Bronchial epithelial cell (primary cell): ENCODE data around the gene DOCK1. TPM values are rescaled to one million over a fixed set of nuclear protein-coding genes. Genes with fewer than 3 reads are reported as not detected.

Source experiments
- DNase-seq: peaks from one replicate; pipeline ENCODE4 v3.0.0-alpha.2; 2010; ENCODE audit warnings: low read depth
- FAIRE-seq: peaks from 2 replicates; lab custom pipeline; 2011; peaks lifted over from hg19 to GRCh38; lab: Jason Lieb, UNC
- H3K27me3 ChIP-seq: 2 replicates; pipeline ENCODE4 v1.5.1; 2011; ENCODE audit warnings: low read length; ENCODE audit not compliant: control insufficient read depth, insufficient read depth
- H3K36me3 ChIP-seq: 2 replicates; pipeline ENCODE4 v1.5.1; 2011; ENCODE audit warnings: low read length; ENCODE audit not compliant: control insufficient read depth, insufficient read depth
- H3K4me3 ChIP-seq: 2 replicates; pipeline ENCODE4 v1.5.1; 2011; ENCODE audit warnings: mild to moderate bottlenecking, low read depth, low read length, control low read depth
- total RNA-seq: library from RNA; depleted of rRNA; stranded (reverse); fragments of >200 nt; gene quantifications from 2 replicates; pipeline ENCODE4 v1.2.1, GENCODE V29; 2014
- TF ChIP-seq, protein P1 (sequence below): IDR thresholded peaks from 2 replicates; pipeline ENCODE4 v1.5.1; 2011; ENCODE audit warnings: mild to moderate bottlenecking, moderate library complexity, low read length, control low read depth, inconsistent platforms; ENCODE audit not compliant: insufficient read depth, severe bottlenecking

The DOCK1 gene
- total RNA-seq, 1 donor from 2014 or later = 173 TPM

DNA sequence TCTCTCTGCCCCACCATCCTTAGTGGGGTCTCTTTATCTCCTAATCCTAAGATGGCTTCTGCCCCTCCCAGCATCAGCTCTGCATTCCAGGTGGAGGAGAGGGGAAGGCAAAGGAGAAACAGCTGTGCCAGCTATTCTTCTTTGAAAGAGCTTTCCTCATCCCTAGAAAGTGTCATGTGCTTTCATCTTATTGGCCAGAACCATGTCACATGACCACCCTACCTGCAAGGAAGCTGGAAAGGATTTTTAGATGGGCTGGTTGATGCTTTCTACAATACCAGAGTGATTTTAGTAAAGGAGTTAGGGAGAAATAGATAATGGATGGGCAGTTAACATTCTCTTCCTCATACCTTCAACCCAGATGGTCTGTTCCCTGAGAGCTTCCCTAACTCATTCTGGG is 150.0 kb downstream of the DOCK1 start:
- no peak for DNase-seq
- Histone ChIP-seq H3K36me3 (peaks cover 4% of the 10 kb centered on the region), H3K4me3 (no peak overlapping the region), H3K27me3 (no peaks in the 10 kb centered on the region)
- TF ChIP-seq, protein P1, sequence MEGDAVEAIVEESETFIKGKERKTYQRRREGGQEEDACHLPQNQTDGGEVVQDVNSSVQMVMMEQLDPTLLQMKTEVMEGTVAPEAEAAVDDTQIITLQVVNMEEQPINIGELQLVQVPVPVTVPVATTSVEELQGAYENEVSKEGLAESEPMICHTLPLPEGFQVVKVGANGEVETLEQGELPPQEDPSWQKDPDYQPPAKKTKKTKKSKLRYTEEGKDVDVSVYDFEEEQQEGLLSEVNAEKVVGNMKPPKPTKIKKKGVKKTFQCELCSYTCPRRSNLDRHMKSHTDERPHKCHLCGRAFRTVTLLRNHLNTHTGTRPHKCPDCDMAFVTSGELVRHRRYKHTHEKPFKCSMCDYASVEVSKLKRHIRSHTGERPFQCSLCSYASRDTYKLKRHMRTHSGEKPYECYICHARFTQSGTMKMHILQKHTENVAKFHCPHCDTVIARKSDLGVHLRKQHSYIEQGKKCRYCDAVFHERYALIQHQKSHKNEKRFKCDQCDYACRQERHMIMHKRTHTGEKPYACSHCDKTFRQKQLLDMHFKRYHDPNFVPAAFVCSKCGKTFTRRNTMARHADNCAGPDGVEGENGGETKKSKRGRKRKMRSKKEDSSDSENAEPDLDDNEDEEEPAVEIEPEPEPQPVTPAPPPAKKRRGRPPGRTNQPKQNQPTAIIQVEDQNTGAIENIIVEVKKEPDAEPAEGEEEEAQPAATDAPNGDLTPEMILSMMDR = no peak
- no peak for FAIRE-seq

DNA sequence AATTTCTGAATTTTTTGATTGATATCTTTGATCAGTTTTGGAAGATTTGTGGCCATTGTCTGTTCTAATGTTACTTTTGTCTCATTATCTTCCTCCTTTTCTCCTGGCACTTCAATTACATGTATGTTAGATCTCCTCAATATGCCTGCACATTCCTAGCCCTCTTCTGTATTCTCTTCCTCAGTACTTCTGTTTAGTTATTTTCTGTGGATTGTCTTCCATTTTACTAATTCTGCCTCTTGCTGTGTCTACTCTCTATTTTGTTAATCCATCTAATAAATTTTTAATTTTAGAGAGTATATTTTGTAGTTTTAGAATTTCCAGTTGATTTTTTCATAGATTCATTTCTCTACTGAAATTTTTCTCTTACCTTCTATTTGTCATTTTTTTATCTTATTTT is 154.1 kb downstream of the DOCK1 start:
- FAIRE-seq (no peak), DNase-seq (no peak)
- TF ChIP-seq, protein P1 = no peak
- H3K4me3 ChIP-seq = no peak overlapping the region
- no peaks in the 10 kb centered on the region for H3K27me3 ChIP-seq
- H3K36me3 ChIP-seq = peaks cover 1% of the 10 kb centered on the region

DNA sequence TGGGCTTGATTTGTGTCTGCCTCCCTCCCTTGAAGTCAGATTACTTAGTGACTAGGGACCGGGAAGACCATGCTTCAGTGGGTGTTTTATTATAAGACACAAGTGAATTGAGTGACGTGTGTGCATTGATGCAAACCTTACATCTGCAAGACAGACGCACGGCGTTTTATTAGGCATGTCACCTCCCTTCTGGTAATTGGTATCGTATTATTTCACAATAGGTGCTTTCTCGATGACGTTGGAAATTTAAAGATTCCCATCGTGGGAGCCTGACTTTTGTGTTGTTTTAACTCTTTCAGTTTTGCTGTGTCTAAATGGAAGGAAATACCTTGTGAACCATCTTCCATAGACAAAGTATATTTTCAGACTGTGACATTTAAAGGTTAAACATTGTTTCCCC is 158.5 kb downstream of the DOCK1 start:
- FAIRE-seq (no peak), DNase-seq (no peak)
- Histone ChIP-seq H3K36me3 (peaks cover 7% of the 10 kb centered on the region), H3K27me3 (no peaks in the 10 kb centered on the region), H3K4me3 (no peak overlapping the region)
- TF ChIP-seq, protein P1 = no peak

DNA sequence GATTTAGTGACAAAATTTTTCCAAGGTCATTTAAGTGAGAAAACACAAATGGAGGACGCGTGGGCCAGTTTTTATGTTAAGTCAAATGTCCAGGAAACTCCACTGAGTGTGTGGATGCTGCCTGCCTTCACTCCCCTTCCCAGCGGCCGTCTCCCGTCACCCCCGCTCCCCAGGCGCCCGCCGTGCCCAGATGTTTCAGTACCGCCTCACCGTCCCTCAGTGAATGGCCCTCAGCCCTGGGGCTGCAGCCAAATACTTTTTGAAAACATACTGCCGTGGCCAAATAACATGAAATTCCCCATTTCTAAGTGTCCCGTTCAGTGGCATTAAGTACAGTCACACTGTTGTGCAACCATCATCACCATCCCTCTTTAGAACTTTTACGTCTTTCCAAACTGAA is 159.2 kb downstream of the DOCK1 start:
- TF ChIP-seq, protein P1 = no peak
- no peaks in the 10 kb centered on the region for H3K27me3 ChIP-seq
- H3K36me3 ChIP-seq = peaks cover 7% of the 10 kb centered on the region
- no peak overlapping the region for H3K4me3 ChIP-seq
- no peak for DNase-seq
- FAIRE-seq = no peak

DNA sequence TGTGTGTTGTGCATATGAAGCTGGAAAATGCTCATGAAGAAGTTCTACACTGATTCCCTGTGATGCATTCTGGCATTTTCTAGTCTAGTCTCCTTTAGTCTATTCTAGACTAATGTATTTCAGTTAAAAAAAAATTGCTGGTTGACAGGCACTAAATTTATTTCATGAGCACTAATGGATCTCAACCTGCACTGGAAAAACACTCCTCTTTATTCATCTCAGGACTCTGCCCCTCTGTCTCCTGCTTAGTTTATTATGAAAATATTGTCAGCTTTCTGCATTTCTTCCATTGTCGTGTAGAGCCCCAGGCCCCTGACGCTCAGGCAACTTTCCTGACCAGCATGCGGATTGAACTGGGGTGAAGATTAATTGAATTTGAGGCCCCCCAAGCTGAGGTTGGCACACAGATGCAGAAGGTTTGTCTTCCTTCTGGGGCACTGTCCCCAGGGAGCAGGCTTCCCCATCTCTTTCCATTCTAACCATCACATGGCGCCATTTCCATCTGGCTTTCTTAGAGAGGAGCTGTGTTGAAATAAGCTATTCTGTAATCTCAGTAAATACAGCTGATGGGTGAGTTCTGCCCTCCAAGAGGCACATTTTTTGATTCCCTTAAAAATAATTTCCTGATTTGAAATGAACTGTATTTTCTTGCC is 162.4 kb downstream of the DOCK1 start:
- no peak for FAIRE-seq
- H3K36me3 ChIP-seq = peaks cover 13% of the 10 kb centered on the region

DNA sequence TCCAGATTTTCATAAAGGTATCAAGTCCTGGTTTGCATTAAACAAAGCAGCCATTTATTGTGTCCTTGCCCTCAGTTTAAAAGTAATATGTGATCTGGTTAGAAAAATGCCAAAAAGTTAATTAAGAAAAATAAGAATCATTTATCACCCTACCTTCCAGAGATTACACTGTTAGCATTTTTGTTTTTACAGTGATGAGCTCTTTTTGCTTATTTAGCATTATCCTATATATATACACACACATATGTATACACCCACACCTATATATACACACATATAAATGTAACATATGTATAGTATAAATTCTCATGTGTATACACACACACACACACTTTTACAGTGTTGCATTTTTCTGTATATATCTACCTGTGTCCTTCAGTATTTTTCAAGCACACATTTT is 163.3 kb downstream of the DOCK1 start:
- no peak for FAIRE-seq
- no peak for DNase-seq
- Histone ChIP-seq H3K27me3 (no peaks in the 10 kb centered on the region), H3K4me3 (no peak overlapping the region), H3K36me3 (peaks cover 13% of the 10 kb centered on the region)
- TF ChIP-seq, protein P1 = no peak

More for the DNA sequence above, 162.4 kb downstream of the DOCK1 start:
- TF ChIP-seq, protein P1 = no peak
- Histone ChIP-seq H3K27me3 (no peaks in the 10 kb centered on the region), H3K4me3 (no peak overlapping the region)
- no peak for DNase-seq
